ENCODE results near the gene HAGH.
A peak's percentile ranks its signal among the peaks of the same experiment; 100 is the strongest.

The HAGH gene

GRCh38 chr16:1792836-1793577 lies 33.6 kb downstream of the HAGH start:
- DNase-seq (ENCODE audit: extremely low read depth, insufficient read length), result no peak

GRCh38 chr16:1791943-1792812 lies 34.4 kb downstream of the HAGH start:
- H3K4me3 ChIP-seq (replicated peaks; ENCODE audit: low read depth, low read length), result no peak overlapping the region
- TF ChIP-seq CTCF (IDR thresholded peaks at IDR 0.05; ENCODE audit: insufficient read depth, low read length, poor library complexity, severe bottlenecking), result no peak
- peaks cover 8% of the 10 kb centered on the region for H3K36me3 ChIP-seq (ENCODE audit: control insufficient read depth, insufficient read depth, low read length)
- peak; percentile 15 for DNase-seq (ENCODE audit: extremely low read depth, insufficient read length)
- H3K27me3 ChIP-seq (replicated peaks; ENCODE audit: control insufficient read depth, insufficient read depth, low read length), result no peaks in the 10 kb centered on the region

More at GRCh38 chr16:1792836-1793577, 33.6 kb downstream of the HAGH start:
- Histone ChIP-seq H3K4me3 (replicated peaks; ENCODE audit: low read depth, low read length) (no peak overlapping the region), H3K36me3 (ENCODE audit: control insufficient read depth, insufficient read depth, low read length) (peaks cover 8% of the 10 kb centered on the region), H3K27me3 (replicated peaks; ENCODE audit: control insufficient read depth, insufficient read depth, low read length) (no peaks in the 10 kb centered on the region)
- TF ChIP-seq CTCF (IDR thresholded peaks at IDR 0.05; ENCODE audit: insufficient read depth, low read length, poor library complexity, severe bottlenecking), result no peak

GRCh38 chr16:1791256-1791942 lies 35.2 kb downstream of the HAGH start:
- no peak overlapping the region for H3K4me3 ChIP-seq (replicated peaks; ENCODE audit: low read depth, low read length)
- H3K27me3 ChIP-seq (replicated peaks; ENCODE audit: control insufficient read depth, insufficient read depth, low read length), result no peaks in the 10 kb centered on the region
- DNase-seq (ENCODE audit: extremely low read depth, insufficient read length), result peak; percentile 21
- no peak for TF ChIP-seq CTCF (IDR thresholded peaks at IDR 0.05; ENCODE audit: insufficient read depth, low read length, poor library complexity, severe bottlenecking)
- peaks cover 13% of the 10 kb centered on the region for H3K36me3 ChIP-seq (ENCODE audit: control insufficient read depth, insufficient read depth, low read length)

GRCh38 chr16:1790611-1791255 lies 35.9 kb downstream of the HAGH start:
- peaks cover 13% of the 10 kb centered on the region for H3K36me3 ChIP-seq (ENCODE audit: control insufficient read depth, insufficient read depth, low read length)
- no peaks in the 10 kb centered on the region for H3K27me3 ChIP-seq (replicated peaks; ENCODE audit: control insufficient read depth, insufficient read depth, low read length)
- TF ChIP-seq CTCF (IDR thresholded peaks at IDR 0.05; ENCODE audit: insufficient read depth, low read length, poor library complexity, severe bottlenecking), result no peak

GRCh38 chr16:1790261-1790610 lies 36.4 kb downstream of the HAGH start:
- TF ChIP-seq CTCF (IDR thresholded peaks at IDR 0.05; ENCODE audit: insufficient read depth, low read length, poor library complexity, severe bottlenecking), result no peak
- no peak for DNase-seq (ENCODE audit: extremely low read depth, insufficient read length)
- Histone ChIP-seq H3K27me3 (replicated peaks; ENCODE audit: control insufficient read depth, insufficient read depth, low read length) (no peaks in the 10 kb centered on the region), H3K36me3 (ENCODE audit: control insufficient read depth, insufficient read depth, low read length) (peaks cover 13% of the 10 kb centered on the region), H3K4me3 (replicated peaks; ENCODE audit: low read depth, low read length) (no peak overlapping the region)

More at GRCh38 chr16:1790611-1791255, 35.9 kb downstream of the HAGH start:
- no peak overlapping the region for H3K4me3 ChIP-seq (replicated peaks; ENCODE audit: low read depth, low read length)
- DNase-seq (ENCODE audit: extremely low read depth, insufficient read length), result peak; percentile 19
